Activated CD8-positive, alpha-beta memory T cell treated with anti-CD3 and anti-CD28 coated beads, Interleukin-2, amount 50 U/mL, for 48 hours (primary cell): Measurements from ENCODE around the gene TMEM97.

Source experiments
- DNase-seq: peaks from one replicate; pipeline ENCODE4 v3.0.0-alpha.2; 2020

TMEM97 gene

DNA sequence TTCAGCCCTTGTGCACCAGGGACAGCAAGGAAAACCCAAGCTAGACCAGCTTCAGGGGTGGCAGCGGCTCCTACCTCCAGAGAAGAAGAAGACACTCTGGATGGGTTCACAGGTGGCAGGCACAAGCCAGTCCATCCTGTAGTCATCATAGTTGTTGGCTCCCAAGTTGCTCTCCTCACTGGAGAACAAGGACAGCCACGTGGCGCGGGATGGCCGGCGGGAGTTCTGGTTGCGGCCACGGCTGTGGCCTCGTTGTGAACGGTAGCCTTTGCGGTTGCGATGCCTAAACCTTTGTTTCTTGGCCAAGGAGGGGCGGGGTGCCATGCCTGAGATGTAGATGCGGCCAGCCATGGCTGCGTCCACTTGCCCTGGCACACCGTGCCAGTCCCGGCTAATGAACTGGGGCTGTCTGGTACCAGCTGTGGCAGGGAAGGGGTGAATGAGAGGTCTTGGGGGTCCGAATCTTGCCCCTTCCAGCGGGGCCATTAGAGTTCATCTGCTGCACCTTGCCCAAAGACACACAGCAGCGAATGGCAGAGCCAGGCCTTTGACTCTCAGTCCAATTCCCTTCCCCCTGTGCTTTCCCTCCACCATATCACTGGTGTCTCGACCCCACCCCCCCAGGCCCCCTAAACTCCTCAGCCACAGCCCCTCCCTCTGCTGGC is 48.8 kb downstream of the TMEM97 start:
- no peak for DNase-seq

DNA sequence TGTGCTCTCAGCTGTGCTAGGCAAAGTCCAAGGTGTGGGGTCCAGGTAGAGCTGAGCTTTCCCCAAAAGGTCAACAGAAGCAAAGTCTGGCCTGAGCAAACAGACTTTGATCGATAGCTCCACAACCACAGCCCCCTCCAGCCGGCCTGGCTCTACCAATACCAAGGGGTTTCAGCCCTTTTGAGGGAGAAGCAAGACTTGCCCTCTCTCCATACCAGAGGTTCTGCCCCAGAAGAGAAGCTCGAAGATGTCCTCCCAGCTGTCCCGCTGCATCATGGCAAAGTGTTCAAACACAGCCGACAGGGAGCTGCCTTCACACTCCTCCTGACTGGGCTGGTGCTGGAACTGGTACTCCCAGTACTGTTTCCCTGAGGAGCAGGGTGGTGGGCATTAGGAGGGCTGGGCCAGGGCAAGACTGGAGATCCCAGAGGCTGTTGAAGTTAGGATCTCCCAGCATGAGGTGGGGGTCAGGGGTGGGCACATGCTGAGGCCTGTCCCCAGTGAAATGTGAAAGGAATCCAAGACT is 49.4 kb downstream of the TMEM97 start:
- no peak for DNase-seq

DNA sequence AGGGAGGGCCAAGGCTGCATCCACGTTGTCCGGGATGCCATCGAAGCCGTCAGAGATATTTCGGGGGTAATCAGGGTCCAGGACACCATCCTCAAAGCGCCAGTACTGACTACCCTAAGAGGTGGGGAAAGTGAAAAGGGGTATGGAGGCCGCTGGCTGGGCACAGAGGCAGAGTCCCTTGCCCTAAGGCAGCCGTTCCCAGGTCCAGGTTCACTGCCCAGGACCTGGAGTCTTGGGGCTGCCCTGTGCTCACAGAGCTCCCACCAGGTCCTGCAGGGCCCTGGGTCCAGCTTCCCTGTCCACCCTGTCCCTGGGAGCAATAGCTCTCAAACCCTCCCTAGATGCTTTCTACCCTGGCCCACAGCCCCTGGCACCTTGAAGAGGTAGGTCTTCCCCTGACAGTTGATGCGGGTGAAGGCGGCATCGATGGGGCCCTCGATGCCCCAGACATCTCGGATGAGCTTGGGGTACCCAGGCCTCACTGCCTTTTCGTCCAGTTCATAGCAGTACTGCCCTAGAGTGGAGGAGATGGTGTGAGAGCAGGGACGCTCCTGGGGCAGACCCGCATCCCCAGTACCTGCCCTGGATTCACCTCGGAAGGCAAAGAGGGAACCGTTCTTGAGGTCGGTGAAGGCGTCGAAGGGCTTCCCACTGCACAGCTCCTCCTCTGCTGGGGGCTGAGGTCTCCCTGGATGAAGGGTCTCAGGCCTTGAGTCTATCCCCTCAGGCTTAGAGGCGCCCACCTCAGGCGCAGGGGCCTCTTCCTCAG is 50.1 kb downstream of the TMEM97 start:
- no peak for DNase-seq

DNA sequence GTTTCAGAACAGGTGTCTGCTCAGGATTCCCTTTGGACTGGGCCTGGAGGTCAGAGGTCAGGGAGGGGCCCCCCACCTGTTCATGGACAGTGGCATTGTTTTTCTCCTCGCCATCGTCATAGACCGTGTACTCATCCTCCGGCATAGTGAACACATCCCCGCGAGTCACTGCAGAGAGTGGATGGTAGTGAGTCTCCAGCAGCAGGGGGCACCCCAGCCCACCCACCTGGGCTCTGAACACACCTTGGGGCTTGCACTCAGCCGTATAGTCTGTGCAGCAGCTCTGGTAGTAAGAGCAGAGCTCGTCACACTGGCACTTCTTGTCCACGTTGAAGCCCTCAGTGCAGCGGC is 50.7 kb downstream of the TMEM97 start:
- DNase-seq, result no peak

DNA sequence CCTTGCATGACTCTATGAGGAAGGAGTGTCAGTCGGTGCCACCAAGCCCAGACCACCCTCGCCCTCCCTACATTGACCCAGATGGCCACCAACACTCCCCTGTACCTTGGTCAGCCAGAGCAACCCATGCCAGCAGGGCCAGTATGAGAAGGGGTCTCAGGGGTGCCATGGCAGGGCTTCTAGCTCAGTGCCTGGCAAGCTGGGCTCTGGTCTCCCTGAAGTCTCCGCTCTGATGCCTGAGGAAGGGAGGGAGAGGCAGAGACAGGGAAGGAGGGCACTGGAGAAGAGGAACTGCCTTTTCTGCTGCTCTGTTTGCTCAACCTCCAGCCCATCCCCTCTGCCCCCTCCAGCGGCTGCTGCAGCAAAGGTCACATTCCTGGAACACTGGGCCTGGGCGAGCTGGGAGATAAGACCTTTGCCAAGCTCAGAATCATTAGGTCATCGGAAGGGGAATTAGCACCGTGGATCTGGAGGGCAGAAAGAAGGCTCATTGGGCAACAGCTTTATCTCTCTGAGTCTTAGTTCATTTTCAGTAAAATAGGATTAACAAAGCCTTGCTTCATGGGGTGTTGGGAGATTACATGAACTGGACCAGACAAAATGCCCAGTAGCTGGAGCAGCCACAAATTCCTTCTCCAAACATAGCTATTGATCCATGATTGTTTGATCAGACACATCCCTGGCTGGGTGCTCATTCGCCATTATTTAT is 51.2 kb downstream of the TMEM97 start, which contains the start of gene VTN:
Gene VTN, minus strand, starts transcription at position 273 of the 709 bp plus-strand sequence. Its CDS starts 104 bp downstream, at position 169.
- no peak for DNase-seq

DNA sequence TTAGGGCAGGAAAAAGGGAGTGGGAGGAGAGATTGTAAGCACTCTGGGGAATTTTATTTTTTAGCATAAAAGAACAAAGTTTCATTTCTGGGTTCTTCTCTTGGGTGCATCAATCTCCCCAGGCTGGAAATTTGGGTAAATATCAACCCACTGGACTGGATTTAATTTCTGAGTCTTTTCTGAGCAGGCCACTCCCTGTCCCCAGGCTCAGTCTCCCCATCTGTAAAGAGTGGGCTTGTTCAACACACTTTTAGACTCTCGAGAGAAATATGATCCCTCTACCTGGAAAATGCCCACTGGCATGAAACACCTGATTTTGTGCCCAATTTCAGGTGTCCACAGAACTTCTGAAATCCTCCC is 51.7 kb downstream of the TMEM97 start:
- DNase-seq, result no peak

DNA sequence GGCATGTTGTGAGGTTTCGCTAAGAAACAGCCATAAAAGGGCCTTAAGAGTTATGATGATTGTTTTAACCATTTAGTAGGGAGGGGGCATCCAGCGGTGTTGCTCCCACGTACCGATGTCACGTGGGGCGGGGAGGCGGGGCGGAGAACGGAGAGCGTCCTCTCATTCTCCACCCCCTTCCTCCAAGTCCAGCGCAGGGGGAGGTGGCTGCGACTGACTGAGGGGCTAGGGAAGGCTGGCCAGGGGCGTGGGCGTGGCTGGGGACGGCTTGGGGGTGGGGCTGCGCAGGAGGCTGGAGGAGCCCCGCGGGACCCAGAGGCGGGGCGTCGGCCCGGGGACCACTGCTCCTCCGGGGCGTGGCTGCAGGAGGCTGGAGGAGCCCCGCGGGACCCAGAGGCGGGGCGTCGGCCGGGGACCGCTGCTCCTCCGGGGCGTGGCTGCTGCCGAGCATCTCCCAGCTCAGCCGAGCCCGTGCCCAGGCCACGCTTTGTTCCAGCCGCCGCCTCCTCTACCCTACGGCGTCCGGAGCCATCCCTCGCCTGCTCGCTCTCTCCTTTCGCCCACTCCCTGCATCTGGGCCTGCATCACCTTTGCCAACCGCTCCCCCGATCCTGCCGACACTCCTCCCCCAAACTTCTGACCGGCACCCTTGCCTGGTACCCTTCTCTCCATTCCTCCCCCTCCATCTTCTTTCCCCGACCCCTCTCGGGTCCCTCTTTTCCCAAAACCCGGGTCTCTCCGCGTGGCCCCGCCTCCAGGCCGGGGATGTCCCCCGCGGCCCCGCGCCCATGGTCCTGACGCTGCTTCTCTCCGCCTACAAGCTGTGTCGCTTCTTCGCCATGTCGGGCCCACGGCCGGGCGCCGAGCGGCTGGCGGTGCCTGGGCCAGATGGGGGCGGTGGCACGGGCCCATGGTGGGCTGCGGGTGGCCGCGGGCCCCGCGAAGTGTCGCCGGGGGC is 52.5 kb downstream of the TMEM97 start, which contains the start of gene SARM1:
Gene SARM1, plus strand, starts transcription at position 450 of the 958 bp plus-strand sequence. Its CDS starts 339 bp downstream, at position 789.
- DNase-seq, result peak; percentile 94

DNA sequence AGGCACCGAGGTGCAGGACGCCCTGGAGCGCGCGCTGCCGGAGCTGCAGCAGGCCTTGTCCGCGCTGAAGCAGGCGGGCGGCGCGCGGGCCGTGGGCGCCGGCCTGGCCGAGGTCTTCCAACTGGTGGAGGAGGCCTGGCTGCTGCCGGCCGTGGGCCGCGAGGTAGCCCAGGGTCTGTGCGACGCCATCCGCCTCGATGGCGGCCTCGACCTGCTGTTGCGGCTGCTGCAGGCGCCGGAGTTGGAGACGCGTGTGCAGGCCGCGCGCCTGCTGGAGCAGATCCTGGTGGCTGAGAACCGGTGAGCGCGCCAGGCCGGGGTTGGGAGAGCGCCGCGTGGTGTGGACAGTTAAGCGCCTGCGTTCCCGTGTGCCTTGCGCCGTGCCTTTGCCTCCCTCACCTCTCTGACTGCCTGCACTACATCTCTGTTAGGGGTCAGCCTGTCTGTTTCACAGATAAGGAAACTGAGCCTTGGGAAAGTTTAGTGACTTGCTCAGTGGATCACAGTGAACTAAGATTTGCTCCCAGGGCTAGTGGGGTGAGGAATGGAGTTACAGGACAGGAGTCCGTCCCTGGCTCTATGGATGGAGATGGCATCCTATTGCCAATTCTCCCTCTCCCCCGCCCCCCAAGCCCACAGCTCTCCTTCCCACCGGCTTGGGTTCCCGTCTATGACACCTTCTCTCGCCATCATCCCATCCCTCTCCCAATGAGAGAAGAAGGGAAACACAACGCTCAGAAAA is 53.4 kb downstream of the TMEM97 start:
- DNase-seq, result no peak

- DNase-seq, result no peak
These were observed 53.9 kb downstream of the TMEM97 start for GRCh38 chr17:28372945-28373274.
